HCT116 (cell line): ENCODE measurements around the gene DLX3. TPM values are rescaled to one million over a fixed set of nuclear protein-coding genes. Genes with fewer than 3 reads are reported as not detected.

Experiments
- ATAC-seq: fragments of 200-7000 bp; cut with Tn5 transposase; 2 replicates; pipeline ENCODE4 v1.9.1; 2020; ENCODE audit warnings: mild to moderate bottlenecking, moderate library complexity
- BruUV-seq: library from RNA; stranded (reverse); fragments of 400-500 nt; replicated peaks from 2 replicates; lab custom pipeline; 2021; lab: Mats Ljungman, UMichigan
- CTCF ChIA-PET: fragments of 300-600 bp; sonication (Branson Sonifier 250); formaldehyde crosslinking; loops from one replicate; lab custom pipeline; 2021; ENCODE audit warnings: antibody characterized with exemption; lab: Charles Lee
- POLR2A ChIA-PET: fragments of 300-600, 350-600 bp; sonication (Branson Sonifier 250); formaldehyde crosslinking; loops from one replicate; lab custom pipeline; 2021; ENCODE audit warnings: antibody characterized with exemption; lab: Charles Lee
- RAD21 ChIA-PET, 2 experiments: fragments of 300-600 bp; sonication (Branson Sonifier 250); formaldehyde crosslinking; loops; one replicate each; lab custom pipeline; 2023; ENCODE audit warnings: low total read pairs in 2 of 2; ENCODE audit not compliant: uncharacterized antibody in 2 of 2, unreplicated experiment in 2 of 2, low non-redundant PET in 1 of 2; lab: Charles Lee
- DNase-seq: peaks from one replicate; pipeline ENCODE4 v3.0.0-alpha.2; 2010; ENCODE audit warnings: low read depth, low spot score
- H2AFZ ChIP-seq: fragments of 200-600 bp; shearing (Covaris generic), sonication (generic); 2 replicates; pipeline ENCODE4 v1.6.1; 2017; ENCODE audit warnings: low read depth, mixed run types, mixed read lengths, antibody characterized with exemption, low read length; ENCODE audit not compliant: poor library complexity, severe bottlenecking
- H3K27ac ChIP-seq: 2 replicates; pipeline ENCODE4 v1.5.1; 2012; ENCODE audit warnings: low read depth, low read length
- H3K27me3 ChIP-seq: fragments of 200-600 bp; sonication (generic); 2 replicates; pipeline ENCODE4 v1.6.1; 2016; ENCODE audit warnings: mixed run types, low read length, mixed read lengths; ENCODE audit not compliant: insufficient read depth
- H3K36me3 ChIP-seq, 2 experiments: fragments of 200-500 bp in 1 of 2; fragments of 200-600 bp in 1 of 2; sonication (Bioruptor generic) in 1 of 2; sonication (generic) in 1 of 2; 2 replicates each; pipeline versions ENCODE4 v1.5.1 to v1.6.1; 2014 to 2016; ENCODE audit warnings: low read length in 2 of 2, inconsistent platforms in 1 of 2, mixed read lengths in 1 of 2, mixed run types in 1 of 2; ENCODE audit not compliant: insufficient read depth in 2 of 2, control insufficient read depth in 1 of 2
- H3K4me1 ChIP-seq, 2 experiments: fragments of 200-600 bp in 1 of 2; sonication (generic) in 1 of 2; 2 replicates each; pipeline versions ENCODE4 v1.5.1 to v1.6.1; 2012 to 2017; ENCODE audit warnings: low read length in 2 of 2, inconsistent platforms in 1 of 2, mild to moderate bottlenecking in 1 of 2, mixed read lengths in 1 of 2, mixed run types in 1 of 2, moderate library complexity in 1 of 2; ENCODE audit not compliant: insufficient read depth in 2 of 2, control insufficient read depth in 1 of 2
- H3K4me2 ChIP-seq: fragments of 200-600 bp; sonication (generic); 2 replicates; pipeline ENCODE4 v1.6.1; 2017; ENCODE audit warnings: mixed run types, low read length, mixed read lengths
- H3K4me3 ChIP-seq, 2 experiments: fragments of 200-600 bp in 1 of 2; sonication (generic) in 1 of 2; replicated peaks in 1 of 2; 2 replicates each; pipeline ENCODE4 v1.5.1; 2011 to 2016; ENCODE audit warnings: low read length in 2 of 2, control low read depth in 1 of 2, low read depth in 1 of 2, mild to moderate bottlenecking in 1 of 2, mixed read lengths in 1 of 2, mixed run types in 1 of 2
- H3K79me2 ChIP-seq: fragments of 200-600 bp; sonication (generic); 2 replicates; pipeline ENCODE4 v1.6.1; 2017; ENCODE audit warnings: mild to moderate bottlenecking, mixed run types, low read length, moderate library complexity, mixed read lengths; ENCODE audit not compliant: insufficient read depth
- H3K9ac ChIP-seq: fragments of 200-600 bp; sonication (generic); 2 replicates; pipeline ENCODE4 v1.6.1; 2016; ENCODE audit warnings: low read length, mixed read lengths
- H3K9me2 ChIP-seq: fragments of 200-600 bp; sonication (generic), shearing (Covaris generic); 2 replicates; pipeline ENCODE4 v1.6.1; 2017; ENCODE audit warnings: mixed run types, mild to moderate bottlenecking, moderate library complexity; ENCODE audit not compliant: insufficient read depth
- H3K9me3 ChIP-seq, 2 experiments: fragments of 200-500 bp in 1 of 2; fragments of 200-600 bp in 1 of 2; sonication (Bioruptor generic) in 1 of 2; sonication (generic) in 1 of 2; 2 replicates each; pipeline ENCODE4 v1.6.1; 2014 to 2017; ENCODE audit warnings: low read length in 2 of 2, mixed read lengths in 2 of 2, inconsistent platforms in 1 of 2, low read depth in 1 of 2, mild to moderate bottlenecking in 1 of 2, mixed run types in 1 of 2, moderate library complexity in 1 of 2; ENCODE audit not compliant: control insufficient read depth in 1 of 2, insufficient read depth in 1 of 2
- H4K20me1 ChIP-seq: fragments of 200-600 bp; sonication (generic), shearing (Covaris generic); 2 replicates; pipeline ENCODE4 v1.6.1; 2017; ENCODE audit warnings: mixed run types, mild to moderate bottlenecking, moderate library complexity; ENCODE audit not compliant: insufficient read depth
- ATF3 ChIP-seq: IDR thresholded peaks from 2 replicates; pipeline ENCODE4 v1.6.1; 2012
- CBX3 ChIP-seq: IDR thresholded peaks from 2 replicates; pipeline ENCODE4 v1.6.1; 2012; ENCODE audit warnings: low read depth
- CTCF ChIP-seq, 3 experiments: fragments of 200-600 bp in 1 of 3; sonication (generic) in 1 of 3; IDR thresholded peaks in 2 of 3; conservative IDR thresholded peaks in 1 of 3; 2 replicates each; pipeline ENCODE4 v1.5.1; 2012 to 2017; ENCODE audit warnings: low read depth in 2 of 3, low read length in 2 of 3, antibody characterized with exemption in 1 of 3, borderline replicate concordance in 1 of 3, control low read depth in 1 of 3, mild to moderate bottlenecking in 1 of 3, mixed read lengths in 1 of 3, mixed run types in 1 of 3, moderate library complexity in 1 of 3; ENCODE audit not compliant: insufficient read depth in 1 of 3
- JUND ChIP-seq: IDR thresholded peaks from 2 replicates; pipeline ENCODE4 v1.6.1; 2012
- REST ChIP-seq: IDR thresholded peaks from 2 replicates; pipeline ENCODE4 v1.6.1; 2012; ENCODE audit warnings: low read depth
- SIN3A ChIP-seq: IDR thresholded peaks from 2 replicates; pipeline ENCODE4 v1.6.1; 2012; ENCODE audit warnings: low read depth
- SRF ChIP-seq: IDR thresholded peaks from 2 replicates; pipeline ENCODE4 v1.6.1; 2012; ENCODE audit warnings: low read depth
- ZBTB33 ChIP-seq: IDR thresholded peaks from 2 replicates; pipeline ENCODE4 v1.6.1; 2011; ENCODE audit warnings: mild to moderate bottlenecking, low read length, moderate library complexity; ENCODE audit not compliant: insufficient replicate concordance; ENCODE audit errors: extremely low read depth
- ZFX ChIP-seq: fragments of 450-650 bp; IDR thresholded peaks from 2 replicates; pipeline ENCODE4 v1.6.1; 2017
- intact Hi-C: fragments of 100-400 bp; cut with micrococcal nuclease; formaldehyde crosslinking; loops from 2 replicates; pipeline ENCODE4 v1.10.0; 2022
- total RNA-seq: library from RNA; stranded (reverse); gene quantifications from one replicate; pipeline ENCODE4 v1.2.1, GENCODE V29; 2021; ENCODE audit not compliant: unreplicated experiment
- TF ChIP-seq, protein P1 (sequence below): IDR thresholded peaks from 2 replicates; pipeline ENCODE4 v1.6.1; 2012

DLX3 gene
- total RNA-seq, 1 experiment from 2014 or later, result not detected

- TF ChIP-seq CTCF (IDR thresholded peaks at IDR 0.05 in 2 of 3, conservative IDR thresholded peaks at IDR 0.05 in 1 of 3; ENCODE audit: borderline replicate concordance in 1 of 3, insufficient read depth in 1 of 3, low read depth in 2 of 3, low read length in 2 of 3) (no peak), CBX3 (no peak)
These were observed 27.8 kb downstream of the DLX3 start (continued) for GRCh38 chr17:49967205-49967604.

DNA sequence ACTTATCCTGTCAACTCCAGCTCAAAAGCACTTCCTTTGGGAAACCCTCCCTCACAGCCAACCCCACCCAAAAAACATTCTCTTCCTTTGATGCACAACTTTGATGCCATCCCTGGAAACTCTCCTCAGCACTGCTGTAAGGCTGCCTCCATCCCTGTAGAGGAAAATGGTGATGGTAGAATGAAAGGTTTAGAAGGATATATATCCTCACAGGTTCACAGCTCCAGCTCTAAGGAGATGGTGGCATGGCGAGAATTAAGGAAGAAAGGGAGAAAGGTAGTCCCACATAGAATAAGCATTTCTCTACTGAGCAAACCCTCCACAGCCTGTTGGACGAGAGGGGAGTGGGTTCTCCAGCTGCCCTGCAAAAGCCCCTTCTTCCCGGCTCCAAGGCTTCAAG, 28.3 kb downstream of the DLX3 start:
- DNase-seq (no peak), ATAC-seq (no peak)
- Histone ChIP-seq H3K9ac (no peak overlapping the region), H3K27ac (no peak overlapping the region), H3K27me3 (peaks cover 21% of the 10 kb centered on the region; the same call in 1 of the 2 replicates), H3K4me3 (no peak overlapping the region), H3K79me2 (no peaks in the 10 kb centered on the region), H3K4me2 (no peak overlapping the region), H3K9me2 (no peaks in the 10 kb centered on the region), H4K20me1 (no peaks in the 10 kb centered on the region), H3K9me3 (no peaks in the 10 kb centered on the region), H3K4me1 (peaks cover 9 to 30% of the 10 kb centered on the region in 2 experiments; a peak in 3 of 4 replicates), H2AFZ (no peak overlapping the region), H3K36me3 (no peaks in the 10 kb centered on the region)
- TF ChIP-seq ZFX, result no peak
- no peak for TF ChIP-seq ATF3
- POLR2A ChIA-PET, result no interaction called here
- intact Hi-C loops, result no loop called here
- BruUV-seq, result no TSS peak
- RAD21 ChIA-PET, result no interaction called here
- CTCF ChIA-PET, result interaction anchor here (1.8 kb wide), 1 partner anchor 14 kb away, joined by 12 read pairs; no protein-coding TSS in a partner anchor

DNA sequence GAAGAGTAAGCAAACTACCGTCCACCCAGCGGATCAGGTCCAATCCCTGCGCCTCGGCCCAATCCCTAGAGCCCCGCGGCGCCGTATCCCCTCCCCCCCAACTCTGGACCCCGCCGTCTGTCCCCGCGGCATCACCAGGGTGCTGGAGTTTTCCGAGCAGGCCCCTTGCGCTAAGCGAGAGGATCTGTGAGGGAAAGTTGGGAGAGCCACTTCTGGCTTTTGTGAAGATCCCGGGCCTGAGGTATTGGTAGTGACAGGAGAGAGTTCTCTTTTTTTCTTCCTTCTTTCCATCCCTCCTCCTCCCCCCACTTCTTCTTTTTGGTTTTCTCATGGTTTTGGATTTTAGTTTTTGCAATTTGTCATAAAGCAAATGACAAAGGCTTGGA, 29.5 kb downstream of the DLX3 start:
- peaks cover 21% of the 10 kb centered on the region; the same call in 1 of the 2 replicates for H3K27me3 ChIP-seq
- no peak overlapping the region for H3K4me2 ChIP-seq
- H3K27ac ChIP-seq, result no peak overlapping the region
- no peaks in the 10 kb centered on the region for H3K9me2 ChIP-seq
- no peak overlapping the region for H2AFZ ChIP-seq
- H3K36me3 ChIP-seq, result no peaks in the 10 kb centered on the region
- DNase-seq (no peak), ATAC-seq (no peak)
- H4K20me1 ChIP-seq, result no peaks in the 10 kb centered on the region
- no TSS peak for BruUV-seq
- H3K4me3 ChIP-seq, result no peak overlapping the region
- H3K9ac ChIP-seq, result no peak overlapping the region
- peaks cover 9 to 28% of the 10 kb centered on the region in 2 experiments; a peak in 3 of 4 replicates for H3K4me1 ChIP-seq
- POLR2A ChIA-PET, result no interaction called here
- intact Hi-C loops, result no loop called here
- RAD21 ChIA-PET, result no interaction called here
- no peaks in the 10 kb centered on the region for H3K79me2 ChIP-seq
- CTCF ChIA-PET, result interaction anchor here (1.8 kb wide), 1 partner anchor 12 kb away, joined by 12 read pairs; no protein-coding TSS in a partner anchor
- H3K9me3 ChIP-seq, result no peaks in the 10 kb centered on the region
- no peak for TF ChIP-seq SRF
- no peak for TF ChIP-seq ZBTB33
- no peak for TF ChIP-seq REST
- TF ChIP-seq JUND, result no peak
- TF ChIP-seq SIN3A, result no peak
- TF ChIP-seq, protein P1, sequence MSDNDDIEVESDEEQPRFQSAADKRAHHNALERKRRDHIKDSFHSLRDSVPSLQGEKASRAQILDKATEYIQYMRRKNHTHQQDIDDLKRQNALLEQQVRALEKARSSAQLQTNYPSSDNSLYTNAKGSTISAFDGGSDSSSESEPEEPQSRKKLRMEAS, result no peak
- no peak for TF ChIP-seq ZFX
